ENCODE measurements around the gene MAFF. TPM values are rescaled to one million over a fixed set of nuclear protein-coding genes. Genes with fewer than 3 reads are reported as not detected.

MAFF gene
- polyA plus RNA-seq, 6 donors from 2014 or later: 1.0 to 2.9 (median 1.6) TPM; not detected in 1

DNA sequence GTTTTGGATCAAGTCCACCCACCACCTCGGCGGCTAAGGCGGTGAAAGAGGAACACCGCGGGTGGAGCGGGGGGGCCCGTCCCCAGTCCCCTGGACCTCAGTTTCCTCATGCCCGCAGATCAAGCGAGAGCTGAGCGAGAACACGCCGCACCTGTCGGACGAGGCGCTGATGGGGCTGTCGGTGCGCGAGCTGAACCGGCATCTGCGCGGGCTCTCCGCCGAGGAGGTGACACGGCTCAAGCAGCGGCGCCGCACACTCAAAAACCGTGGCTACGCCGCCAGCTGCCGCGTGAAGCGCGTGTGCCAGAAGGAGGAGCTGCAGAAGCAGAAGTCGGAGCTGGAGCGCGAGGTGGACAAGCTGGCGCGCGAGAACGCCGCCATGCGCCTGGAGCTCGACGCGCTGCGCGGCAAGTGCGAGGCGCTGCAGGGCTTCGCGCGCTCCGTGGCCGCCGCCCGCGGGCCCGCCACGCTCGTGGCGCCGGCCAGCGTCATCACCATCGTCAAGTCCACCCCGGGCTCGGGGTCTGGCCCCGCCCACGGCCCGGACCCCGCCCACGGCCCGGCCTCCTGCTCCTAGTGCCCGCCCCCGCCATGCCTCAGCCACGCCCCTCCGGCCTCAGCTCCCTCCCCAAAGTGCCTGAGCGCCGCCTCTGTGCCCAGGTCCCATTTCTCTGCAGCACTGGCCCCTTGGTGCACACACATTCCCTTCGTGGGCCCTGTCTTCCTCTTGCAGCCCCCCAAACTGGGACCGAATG is 12.7 kb downstream of the MAFF start:
- Mint-ChIP-seq H3K27me3 (peaks cover 0 to 12% (median 0%) of the 10 kb centered on the region in 3 donors), H3K36me3 (no peaks in the 10 kb centered on the region), H3K4me1 (peaks cover 10 to 14% (median 12%) of the 10 kb centered on the region in 3 donors)

DNA sequence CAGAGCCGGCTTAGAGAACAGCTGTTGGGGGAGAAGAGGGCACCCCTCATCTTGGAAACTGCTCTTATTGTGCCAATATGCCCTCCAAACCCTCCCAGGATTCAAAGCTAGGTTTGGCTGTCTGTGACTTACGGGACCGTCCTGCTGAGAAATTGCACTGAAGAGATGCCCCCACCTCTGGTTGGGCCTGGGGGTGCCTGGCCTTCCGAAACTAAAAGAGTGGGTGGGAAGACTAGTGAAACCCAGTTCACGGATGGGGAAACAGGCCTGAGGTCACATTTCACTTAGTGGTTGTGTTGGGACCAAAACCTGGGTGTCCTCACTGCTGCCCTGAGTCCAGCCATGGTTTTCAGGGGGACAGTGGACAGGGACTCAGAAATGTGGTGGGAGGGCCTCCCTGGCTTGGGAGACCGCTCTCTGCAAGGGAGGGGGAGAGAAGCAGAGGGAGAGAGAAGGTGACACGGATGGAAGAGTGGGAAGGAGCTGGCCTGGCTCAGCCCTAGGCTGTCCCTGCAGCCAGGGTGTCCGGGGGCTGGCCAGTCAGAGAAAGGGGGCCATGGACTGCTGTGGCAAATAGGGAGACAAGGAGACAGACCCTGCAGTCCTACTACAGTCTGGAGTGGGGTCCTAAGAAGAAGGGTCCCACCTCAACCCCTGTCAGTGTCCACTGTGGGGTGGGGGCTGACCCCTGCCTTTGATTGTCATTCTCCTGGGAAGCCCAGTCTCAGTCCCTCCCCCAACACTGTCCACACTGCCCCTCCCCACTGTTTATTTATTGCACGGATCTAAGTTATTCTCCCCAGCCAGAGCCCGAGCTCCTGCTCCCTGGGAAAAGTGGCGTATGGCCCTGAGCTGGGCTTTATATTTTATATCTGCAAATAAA is 13.6 kb downstream of the MAFF start:
- Mint-ChIP-seq H3K27me3 (peaks cover 0 to 9% (median 0%) of the 10 kb centered on the region in 3 donors), H3K9me3 (no peaks in the 10 kb centered on the region), H3K36me3 (no peaks in the 10 kb centered on the region), H3K4me1 (peaks cover 10 to 14% (median 12%) of the 10 kb centered on the region in 3 donors), H3K4me3 (peak overlapping the region in 6 of 8 donors; percentile 21 to 82 (median 60)), H3K27ac (peak overlapping the region in 3 of 6 donors; percentile 29 to 72 (median 49))
- ATAC-seq (ENCODE audit: low read depth in 2 of 2) (no peak), DNase-seq (no peak)

More for the DNA sequence above, 12.7 kb downstream of the MAFF start:
- Mint-ChIP-seq H3K4me3 (peak overlapping the region in 7 of 8 donors; percentile 52 to 82 (median 70)), H3K9me3 (no peaks in the 10 kb centered on the region), H3K27ac (peak overlapping the region in 2 of 6 donors; percentile 29 to 59)
- ATAC-seq (ENCODE audit: low read depth in 2 of 2) (peak; percentile 76 to 82), DNase-seq (peak; percentile 54)

DNA sequence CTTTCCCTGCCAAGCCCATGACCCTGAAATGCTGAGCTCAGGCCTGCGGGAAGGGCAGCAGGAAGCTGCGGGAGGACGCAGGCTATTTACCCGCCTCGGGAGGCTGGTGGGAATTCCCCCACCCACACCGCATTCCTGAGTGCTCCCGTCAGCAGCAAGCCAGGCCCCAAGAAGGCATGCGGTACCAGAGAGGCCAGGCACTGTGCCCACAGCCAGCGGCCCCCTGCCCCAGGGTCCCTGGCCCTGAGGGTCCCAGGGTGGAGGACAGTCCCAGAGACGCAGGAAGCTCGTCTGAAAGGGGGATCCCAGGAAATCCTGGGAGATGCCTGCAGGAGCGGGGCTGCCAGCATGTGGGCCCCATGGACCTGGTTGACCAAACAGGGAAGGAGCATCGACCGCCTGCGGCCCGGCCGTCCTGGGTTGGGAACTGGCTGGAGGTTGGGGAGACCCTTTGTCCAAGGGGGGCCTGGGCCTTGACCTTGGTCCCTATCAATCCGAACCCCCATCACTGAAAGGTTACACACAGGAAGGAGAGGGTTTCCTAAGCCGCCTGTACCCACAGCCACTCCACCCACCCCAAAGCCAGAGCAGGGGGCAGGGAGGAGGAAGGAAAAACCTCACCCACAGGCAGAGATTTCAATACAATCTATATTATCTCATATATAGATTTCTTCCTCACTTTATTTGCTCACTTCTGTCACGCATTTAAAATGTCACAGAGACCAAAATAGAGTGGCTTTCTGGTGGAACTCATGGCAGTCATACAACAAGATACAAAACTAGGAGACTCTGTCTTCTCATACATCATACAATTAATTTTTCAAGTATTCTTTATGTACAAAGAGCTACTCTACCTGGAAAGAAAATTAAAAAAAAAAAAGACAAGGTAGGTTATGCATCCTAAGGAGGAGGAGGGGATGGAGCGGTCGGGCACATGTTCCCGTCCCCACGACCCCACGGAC is 17.1 kb downstream of the MAFF start:
- peak overlapping the region in 1 of 6 donors; percentile 36 for H3K27ac Mint-ChIP-seq
- ATAC-seq (ENCODE audit: low read depth in 2 of 2) (no peak), DNase-seq (no peak)
- H3K4me1 Mint-ChIP-seq: peaks cover 4 to 9% (median 5%) of the 10 kb centered on the region in 3 donors
- H3K27me3 Mint-ChIP-seq: peaks cover 0 to 5% (median 0%) of the 10 kb centered on the region in 3 donors
- H3K9me3 Mint-ChIP-seq: no peaks in the 10 kb centered on the region
- no peaks in the 10 kb centered on the region for H3K36me3 Mint-ChIP-seq
- H3K4me3 Mint-ChIP-seq: no peak overlapping the region

DNA sequence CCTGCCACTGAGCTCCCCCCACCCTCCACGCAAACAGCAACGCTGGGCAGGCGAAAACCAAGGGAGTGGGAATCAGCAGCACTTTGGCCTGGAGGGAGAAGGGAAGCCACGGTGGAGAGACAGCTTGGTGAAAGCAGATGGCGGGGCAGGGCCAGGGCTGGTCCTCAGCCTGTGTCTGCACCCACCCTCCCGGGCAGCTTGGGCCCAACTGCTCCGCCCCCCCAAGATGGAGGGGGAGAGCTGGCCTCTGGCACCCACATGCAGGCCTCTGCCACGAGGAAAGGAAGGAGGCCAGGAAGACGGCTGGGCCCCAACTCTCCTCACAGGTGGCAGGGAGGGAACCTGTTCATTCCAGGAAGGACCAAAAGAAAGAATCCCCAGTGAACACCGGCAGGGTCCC is 17.8 kb downstream of the MAFF start:
- no peak for ATAC-seq (ENCODE audit: low read depth in 2 of 2)
- no peak overlapping the region for H3K27ac Mint-ChIP-seq

DNA sequence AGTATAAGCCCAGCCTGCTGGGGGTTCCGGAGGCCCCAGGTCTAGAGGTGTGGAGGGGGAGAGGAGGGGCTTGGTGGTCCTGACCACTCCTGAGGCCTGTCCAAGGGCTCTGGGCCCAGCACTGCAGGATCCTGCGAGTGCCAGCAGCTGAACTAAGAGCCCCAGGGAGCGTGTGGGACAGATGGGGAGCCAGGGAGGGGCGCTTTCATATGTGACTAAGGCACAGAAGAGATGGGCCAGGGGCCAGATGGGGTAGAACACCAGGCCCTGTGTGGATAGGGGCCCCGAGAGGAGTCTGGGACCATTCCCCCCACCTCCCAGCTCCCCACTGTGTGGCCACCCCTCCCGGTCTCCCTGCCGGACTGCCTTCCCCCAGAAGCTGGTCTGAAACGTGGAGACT is 18.4 kb downstream of the MAFF start:
- Mint-ChIP-seq H3K4me3 (no peak overlapping the region), H3K27me3 (peaks cover 0 to under 1% (median 0%) of the 10 kb centered on the region in 3 donors)

More for the DNA sequence above, 17.8 kb downstream of the MAFF start:
- H3K9me3 Mint-ChIP-seq: no peaks in the 10 kb centered on the region
- H3K36me3 Mint-ChIP-seq: no peaks in the 10 kb centered on the region
- peaks cover 0 to 5% (median 0%) of the 10 kb centered on the region in 3 donors for H3K27me3 Mint-ChIP-seq
- no peak overlapping the region for H3K4me3 Mint-ChIP-seq
- peaks cover 4 to 5% (median 4%) of the 10 kb centered on the region in 3 donors for H3K4me1 Mint-ChIP-seq
- DNase-seq: no peak

DNA sequence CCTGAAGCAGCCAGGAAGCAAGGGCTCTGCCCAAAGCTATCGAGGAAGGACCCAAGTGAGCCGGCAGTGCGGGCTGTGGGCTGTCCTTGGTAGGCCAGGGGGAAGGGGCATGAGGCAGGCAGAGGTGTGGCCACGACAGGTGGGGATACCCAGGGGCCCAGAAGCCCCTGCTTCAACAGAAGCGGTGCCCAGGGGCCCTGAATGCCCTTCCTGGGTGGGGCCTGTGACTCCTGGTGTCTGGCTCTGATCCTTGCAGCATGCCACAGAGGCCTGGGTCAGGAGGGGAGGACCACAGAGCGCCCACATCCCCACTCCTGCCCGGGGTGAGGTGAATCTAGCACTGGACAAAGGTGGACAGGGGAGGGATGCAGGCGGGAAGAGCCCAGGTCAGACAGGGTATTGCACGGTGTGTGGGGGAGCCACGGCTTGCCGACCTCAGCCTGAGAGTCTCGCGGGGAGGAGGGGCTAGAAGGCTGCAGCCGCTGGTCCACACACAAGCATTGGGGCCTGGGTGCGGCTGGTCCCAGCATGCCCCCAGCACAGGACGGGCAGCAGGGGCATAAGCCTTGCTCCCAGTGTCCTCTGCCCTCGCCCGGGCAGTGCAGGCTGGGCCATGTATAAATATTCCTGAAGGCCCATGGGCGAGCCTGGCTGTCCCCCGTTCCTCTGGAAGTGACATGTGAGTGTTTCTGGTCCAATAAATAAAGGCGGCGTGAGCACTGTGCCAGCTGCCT is 19.0 kb downstream of the MAFF start:
- H3K36me3 Mint-ChIP-seq: peaks cover 0 to 7% of the 10 kb centered on the region in 2 donors
- peak overlapping the region in 2 of 6 donors; percentile 79 to 92 for H3K27ac Mint-ChIP-seq
- no peak overlapping the region for H3K4me3 Mint-ChIP-seq
- DNase-seq (no peak), ATAC-seq (ENCODE audit: low read depth in 2 of 2) (no peak)
- no peaks in the 10 kb centered on the region for H3K9me3 Mint-ChIP-seq
- H3K4me1 Mint-ChIP-seq: no peaks in the 10 kb centered on the region
- H3K27me3 Mint-ChIP-seq: no peaks in the 10 kb centered on the region

More for the DNA sequence above, 18.4 kb downstream of the MAFF start:
- Mint-ChIP-seq H3K27ac (no peak overlapping the region), H3K36me3 (peaks cover 0 to 3% of the 10 kb centered on the region in 2 donors), H3K4me1 (peaks cover 0 to under 1% (median under 1%) of the 10 kb centered on the region in 3 donors), H3K9me3 (no peaks in the 10 kb centered on the region)
- ATAC-seq (ENCODE audit: low read depth in 2 of 2): no peak
- no peak for DNase-seq

DNA sequence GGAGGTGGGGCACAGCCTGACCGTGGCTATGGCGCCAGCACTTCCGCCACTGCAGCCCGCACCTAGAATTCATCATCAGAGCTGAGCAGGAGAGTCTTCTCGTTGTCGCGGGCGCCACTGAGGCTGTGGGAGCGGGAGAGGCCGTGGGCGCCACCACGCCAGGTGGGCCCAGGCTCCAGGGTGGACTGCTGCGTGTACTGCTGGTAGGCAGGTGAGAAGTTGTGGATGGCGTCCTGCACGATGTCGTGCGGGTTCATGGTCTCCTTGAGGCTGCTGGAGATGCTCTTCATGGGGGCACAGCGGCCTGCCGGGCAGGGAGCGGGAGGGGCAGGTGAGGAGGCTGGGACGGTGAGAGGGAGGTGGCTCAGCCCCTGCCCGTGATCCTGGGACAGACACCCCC is 19.6 kb downstream of the MAFF start:
- Mint-ChIP-seq H3K9me3 (no peaks in the 10 kb centered on the region), H3K27ac (peak overlapping the region in 2 of 6 donors; percentile 79 to 92), H3K4me1 (no peaks in the 10 kb centered on the region), H3K36me3 (peaks cover 0 to 7% of the 10 kb centered on the region in 2 donors), H3K4me3 (no peak overlapping the region), H3K27me3 (no peaks in the 10 kb centered on the region)
- ATAC-seq (ENCODE audit: low read depth in 2 of 2) (no peak), DNase-seq (no peak)

DNA sequence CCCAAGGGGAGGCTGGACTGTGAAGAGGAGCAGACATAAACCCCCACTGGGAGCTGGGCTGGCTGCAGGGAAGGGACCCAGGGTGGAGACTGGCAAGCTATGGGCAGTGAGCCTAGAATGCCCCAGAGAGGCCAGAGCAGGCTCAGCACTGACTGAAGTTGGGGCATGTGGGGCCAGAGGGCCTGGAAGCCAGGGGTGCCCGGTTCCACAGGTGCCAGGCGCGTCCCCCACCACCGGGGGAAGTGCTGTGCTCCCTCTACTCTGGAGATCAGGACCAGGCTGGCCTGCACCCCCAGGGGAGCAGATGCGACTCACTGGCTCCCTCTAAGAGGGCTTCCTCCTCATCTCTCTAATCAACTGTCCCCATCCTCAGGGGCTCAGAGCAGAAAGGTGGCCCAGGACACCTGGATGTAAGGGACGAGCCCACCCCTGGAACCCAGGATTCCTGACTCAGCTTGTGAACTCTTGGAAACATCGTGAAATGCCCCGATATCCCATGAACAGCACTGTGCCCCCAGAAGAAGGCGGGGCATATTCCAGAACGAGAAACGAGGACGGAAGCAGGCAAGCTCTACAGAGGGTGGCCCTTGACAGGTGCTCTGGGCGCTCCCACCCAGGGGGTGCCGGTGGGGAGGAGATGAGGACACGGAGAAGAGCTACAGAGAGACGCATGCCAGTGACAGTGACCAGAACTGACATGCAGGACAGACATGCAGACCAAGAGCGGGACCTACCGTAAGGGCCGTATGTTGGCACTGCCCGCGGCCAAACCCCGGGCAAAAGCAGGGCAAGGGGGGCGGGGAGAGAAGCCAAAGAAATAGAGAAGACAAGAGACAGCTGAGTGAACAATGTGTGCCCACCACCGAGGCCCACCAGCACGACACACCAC is 20.4 kb downstream of the MAFF start:
- Mint-ChIP-seq H3K4me3 (peak overlapping the region in 1 of 8 donors; percentile 9), H3K27me3 (no peaks in the 10 kb centered on the region), H3K4me1 (no peaks in the 10 kb centered on the region), H3K27ac (peak overlapping the region in 2 of 6 donors; percentile 51 to 90), H3K36me3 (peaks cover 0 to 7% of the 10 kb centered on the region in 2 donors), H3K9me3 (no peaks in the 10 kb centered on the region)
- DNase-seq (no peak), ATAC-seq (ENCODE audit: low read depth in 2 of 2) (no peak)

DNA sequence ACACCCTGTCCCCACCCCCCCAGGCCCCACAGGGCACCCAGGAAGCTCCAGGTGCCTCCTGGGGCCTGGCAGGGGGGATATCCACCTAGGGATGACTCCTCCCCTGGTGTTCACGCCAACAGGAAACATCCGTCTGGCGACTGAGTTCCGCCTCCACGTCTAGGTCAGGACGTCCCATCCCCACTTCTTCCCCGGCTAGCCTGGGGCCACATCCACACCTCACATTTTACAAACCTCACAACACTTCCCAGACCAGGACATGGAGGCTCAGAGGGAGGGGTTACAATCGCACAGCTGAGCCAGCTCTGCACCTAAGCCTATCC is 21.0 kb downstream of the MAFF start:
- Mint-ChIP-seq H3K4me1 (no peaks in the 10 kb centered on the region), H3K9me3 (no peaks in the 10 kb centered on the region), H3K4me3 (no peak overlapping the region), H3K27me3 (no peaks in the 10 kb centered on the region), H3K27ac (no peak overlapping the region), H3K36me3 (peaks cover 0 to 7% of the 10 kb centered on the region in 2 donors)
- no peak for ATAC-seq (ENCODE audit: low read depth in 2 of 2)
- DNase-seq: no peak

DNA sequence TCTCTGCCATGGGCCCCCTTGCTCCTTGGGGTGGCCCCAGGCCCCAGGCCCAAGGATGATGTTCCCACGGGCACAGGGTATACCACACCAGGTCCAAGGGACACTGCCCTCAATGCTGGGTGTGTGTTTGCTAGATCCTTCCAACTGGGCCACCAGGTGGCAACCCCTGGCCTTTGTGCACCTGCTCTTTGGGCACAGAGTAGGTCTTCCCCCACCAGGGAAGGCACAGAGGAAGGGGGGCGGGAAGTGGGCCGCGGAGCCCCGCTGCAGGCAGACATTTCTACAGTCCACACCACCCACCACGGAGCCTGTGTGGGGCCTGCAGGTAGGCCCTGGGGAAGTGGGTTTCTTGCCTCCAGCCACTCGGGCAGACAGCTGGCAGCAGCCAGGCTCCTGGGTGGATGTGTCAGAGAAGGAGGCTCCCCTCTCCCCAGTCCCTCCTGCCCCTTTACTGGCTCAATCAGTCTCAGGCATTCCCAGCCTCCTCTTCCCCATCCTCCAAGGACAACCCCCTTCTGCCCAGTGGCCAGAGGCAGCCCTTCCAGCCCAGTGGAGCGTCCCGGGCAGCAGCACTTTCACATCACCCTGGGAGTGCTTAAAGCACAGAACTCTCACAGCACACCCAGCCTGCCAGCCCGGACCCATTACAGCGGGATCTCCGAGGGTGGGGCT is 21.6 kb downstream of the MAFF start:
- H3K9me3 Mint-ChIP-seq: no peaks in the 10 kb centered on the region
- no peak for DNase-seq
- H3K27me3 Mint-ChIP-seq: no peaks in the 10 kb centered on the region
- peak; percentile 34 to 36 for ATAC-seq (ENCODE audit: low read depth in 2 of 2)
- H3K27ac Mint-ChIP-seq: no peak overlapping the region
- H3K36me3 Mint-ChIP-seq: peaks cover 0 to 9% of the 10 kb centered on the region in 2 donors
- no peak overlapping the region for H3K4me3 Mint-ChIP-seq
- H3K4me1 Mint-ChIP-seq: no peaks in the 10 kb centered on the region

All from naive B cell (primary cell).